ENCODE measurements around the gene LIPM. TPM values are rescaled to one million over a fixed set of nuclear protein-coding genes. Genes with fewer than 3 reads are reported as not detected.

The LIPM gene
- total RNA-seq, 1 donor, result not detected

DNA sequence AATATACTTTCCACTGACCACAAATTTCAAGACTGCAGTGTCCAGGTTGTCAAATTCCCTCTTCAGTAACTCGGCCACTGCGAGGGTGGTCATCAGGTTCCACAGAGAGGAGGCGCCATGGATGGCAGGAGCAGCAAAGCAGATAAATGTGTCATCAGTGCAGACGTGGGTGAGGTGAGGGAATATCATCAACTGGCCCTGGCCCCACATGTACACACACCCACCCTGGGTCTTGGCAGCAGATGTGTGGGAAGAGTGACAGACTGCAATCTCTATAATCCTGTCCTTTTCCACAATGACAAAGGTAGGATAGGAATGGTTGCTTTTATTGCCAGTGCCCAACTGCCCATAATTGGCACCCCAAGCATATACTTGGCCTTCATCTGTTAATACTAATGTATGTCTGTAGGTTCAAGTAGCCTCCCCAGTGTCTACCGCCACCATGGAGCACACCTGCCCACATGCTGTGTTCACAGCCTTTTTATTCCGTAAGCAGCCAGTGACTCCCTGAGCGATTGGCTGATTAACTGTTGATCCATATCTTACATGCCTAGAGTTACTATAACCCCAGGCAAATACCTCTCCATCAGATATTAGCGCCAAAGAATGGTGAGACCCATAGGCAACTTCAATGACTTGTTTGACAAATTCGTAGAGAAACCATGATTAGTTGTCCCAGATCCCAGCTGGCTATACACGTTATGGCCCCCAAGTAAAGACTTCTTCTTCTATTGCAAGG, 16.3 kb upstream of the LIPM start:
- H3K4me3 ChIP-seq (ENCODE audit: low read depth, low read length), result no peak overlapping the region
- no peak for TF ChIP-seq CTCF (IDR thresholded peaks at IDR 0.05; ENCODE audit: insufficient read depth, low read length)
- no peak for DNase-seq (ENCODE audit: low read depth)

GRCh38 chr10:88787463-88787862, 15.1 kb upstream of the LIPM start:
- H3K4me3 ChIP-seq (ENCODE audit: low read depth, low read length), result no peak overlapping the region

DNA sequence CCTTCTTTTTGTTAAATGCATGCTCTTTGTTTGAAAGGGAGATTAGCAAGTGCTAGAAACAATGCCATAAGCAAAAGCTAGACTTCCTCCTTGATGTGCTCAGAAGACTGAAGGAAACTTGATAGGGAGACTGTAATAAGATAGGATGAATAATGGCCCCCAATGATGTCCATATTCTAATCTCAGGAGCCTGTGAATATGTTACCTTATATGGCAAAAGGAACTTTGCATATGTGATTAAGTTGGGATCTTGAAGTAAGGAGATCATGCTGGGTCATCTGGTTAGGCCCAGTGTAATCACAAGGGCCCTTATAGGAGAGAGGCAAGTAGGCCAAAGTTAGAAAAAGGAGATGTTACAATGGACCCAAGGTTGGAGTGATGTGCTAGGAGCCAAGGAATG, 13.6 kb upstream of the LIPM start:
- no peak for DNase-seq (ENCODE audit: low read depth)
- H3K4me3 ChIP-seq (ENCODE audit: low read depth, low read length), result no peak overlapping the region

More at GRCh38 chr10:88787463-88787862, 15.1 kb upstream of the LIPM start:
- no peak for DNase-seq (ENCODE audit: low read depth)
- no peak for TF ChIP-seq CTCF (IDR thresholded peaks at IDR 0.05; ENCODE audit: insufficient read depth, low read length)

GRCh38 chr10:88791924-88792323, 10.6 kb upstream of the LIPM start:
- DNase-seq (ENCODE audit: low read depth), result no peak
- no peak overlapping the region for H3K4me3 ChIP-seq (ENCODE audit: low read depth, low read length)
- TF ChIP-seq CTCF (IDR thresholded peaks at IDR 0.05; ENCODE audit: insufficient read depth, low read length), result peak; percentile 55

More for the DNA sequence above, 13.6 kb upstream of the LIPM start:
- TF ChIP-seq CTCF (IDR thresholded peaks at IDR 0.05; ENCODE audit: insufficient read depth, low read length), result no peak

DNA sequence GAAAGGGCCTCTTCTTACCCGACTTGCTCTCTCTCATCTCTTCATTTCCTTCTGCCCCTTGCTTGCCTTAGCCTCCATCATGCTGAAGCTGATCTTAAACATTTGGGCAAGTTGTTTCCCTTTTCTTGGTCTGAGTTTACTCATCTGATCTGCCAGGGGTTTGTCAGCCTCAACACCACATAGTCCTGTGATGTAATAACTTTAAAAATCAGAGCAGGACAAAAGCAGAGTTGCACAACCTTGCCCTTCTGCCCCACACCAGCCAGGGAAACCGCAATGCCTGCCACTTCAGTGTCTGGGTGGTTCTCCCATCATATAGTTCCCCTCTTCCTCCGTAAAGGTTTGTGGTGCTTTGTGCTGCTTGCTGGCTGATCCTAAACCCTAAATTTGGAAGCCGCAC, 9.9 kb upstream of the LIPM start:
- DNase-seq (ENCODE audit: low read depth), result peak; percentile 64
- no peak overlapping the region for H3K4me3 ChIP-seq (ENCODE audit: low read depth, low read length)
- TF ChIP-seq CTCF (IDR thresholded peaks at IDR 0.05; ENCODE audit: insufficient read depth, low read length), result no peak

GRCh38 chr10:88793712-88794299, 8.7 kb upstream of the LIPM start:
- no peak for TF ChIP-seq CTCF (IDR thresholded peaks at IDR 0.05; ENCODE audit: insufficient read depth, low read length)
- peak; percentile 51 for DNase-seq (ENCODE audit: low read depth)
- no peak overlapping the region for H3K4me3 ChIP-seq (ENCODE audit: low read depth, low read length)
